Immature natural killer cell (primary cell): ENCODE measurements around the gene IKZF1. TPM values are rescaled to one million over a fixed set of nuclear protein-coding genes. Genes with fewer than 3 reads are reported as not detected.

Experiments
- DNase-seq, 3 donors: peaks; one replicate each; pipeline ENCODE4 v3.0.0; 2022; ENCODE audit warnings: mixed read lengths in 1 of 3
- H3K27ac Mint-ChIP-seq, 6 donors: one replicate each; pipeline ENCODE4 v1.8.0; 2020; ENCODE audit warnings: mixed read lengths in 6 of 6, mild to moderate bottlenecking in 5 of 6, inconsistent platforms in 4 of 6, moderate library complexity in 3 of 6
- H3K27me3 Mint-ChIP-seq, 3 donors: one replicate each; pipeline ENCODE4 v1.8.0; 2020 to 2021; ENCODE audit warnings: low read depth in 3 of 3, mild to moderate bottlenecking in 3 of 3, mixed read lengths in 3 of 3, moderate library complexity in 3 of 3, inconsistent platforms in 1 of 3
- H3K36me3 Mint-ChIP-seq, 3 donors: one replicate each; pipeline ENCODE4 v1.8.0; 2020; ENCODE audit warnings: mixed read lengths in 3 of 3, inconsistent platforms in 2 of 3, mild to moderate bottlenecking in 2 of 3
- H3K4me1 Mint-ChIP-seq, 2 donors: one replicate each; pipeline ENCODE4 v1.8.0; 2020; ENCODE audit warnings: inconsistent platforms in 2 of 2, mild to moderate bottlenecking in 2 of 2, mixed read lengths in 2 of 2, moderate library complexity in 1 of 2
- H3K4me3 Mint-ChIP-seq, 5 donors: one replicate each; pipeline ENCODE4 v1.8.0; 2020; ENCODE audit warnings: mild to moderate bottlenecking in 5 of 5, mixed read lengths in 5 of 5, inconsistent platforms in 3 of 5, moderate library complexity in 3 of 5
- H3K9me3 Mint-ChIP-seq, 6 donors: one replicate each; pipeline ENCODE4 v1.8.0; 2020; ENCODE audit warnings: mild to moderate bottlenecking in 6 of 6, mixed read lengths in 6 of 6, inconsistent platforms in 4 of 6, moderate library complexity in 3 of 6
- polyA plus RNA-seq, 3 donors: library from polyadenylated mRNA; unstranded; fragments of 300-500 nt; fragmentation: Illumina TruSeq; gene quantifications; one replicate each; pipeline ENCODE4 v1.2.3, GENCODE V29; 2021

Gene IKZF1
- polyA plus RNA-seq: 100 to 1,000 TPM in 1 of 3 donors, 10 to 100 TPM in 2; 79.5 to 307 (median 91.3) TPM

DNA sequence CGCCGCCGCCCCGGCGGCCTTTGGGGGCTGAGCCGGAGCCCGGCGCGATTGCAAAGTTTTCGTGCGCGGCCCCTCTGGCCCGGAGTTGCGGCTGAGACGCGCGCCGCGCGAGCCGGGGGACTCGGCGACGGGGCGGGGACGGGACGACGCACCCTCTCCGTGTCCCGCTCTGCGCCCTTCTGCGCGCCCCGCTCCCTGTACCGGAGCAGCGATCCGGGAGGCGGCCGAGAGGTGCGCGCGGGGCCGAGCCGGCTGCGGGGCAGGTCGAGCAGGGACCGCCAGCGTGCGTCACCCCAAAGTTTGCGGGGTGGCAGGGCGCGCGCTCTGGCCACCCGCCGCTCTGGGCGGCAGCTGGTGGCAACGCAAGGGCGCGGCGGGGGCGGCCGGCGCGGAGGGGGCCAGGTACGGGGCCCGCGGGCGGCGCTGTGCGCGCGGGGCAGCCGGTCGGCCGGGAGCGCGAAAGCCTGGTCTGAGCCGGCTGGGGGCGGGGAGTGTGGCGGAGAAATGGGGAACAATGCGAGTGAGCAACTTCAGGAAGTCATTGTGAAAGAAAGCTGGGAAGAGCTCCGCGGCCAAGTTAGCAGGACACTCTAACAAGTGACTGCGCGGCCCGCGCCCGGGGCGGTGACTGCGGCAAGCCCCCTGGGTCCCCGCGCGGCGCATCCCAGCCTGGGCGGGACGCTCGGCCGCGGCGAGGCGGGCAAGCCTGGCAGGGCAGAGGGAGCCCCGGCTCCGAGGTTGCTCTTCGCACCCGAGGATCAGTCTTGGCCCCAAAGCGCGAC lies at the start of gene IKZF1:
Gene IKZF1, plus strand, starts transcription at position 588 of the 782 bp plus-strand sequence. CDS start 14,346 bp downstream, outside the sequence.
- peak; percentile 54 to 63 (median 60) for DNase-seq
- peaks cover 8 to 20% (median 15%) of the 10 kb centered on the region in 3 donors for H3K27me3 Mint-ChIP-seq
- peaks cover 16 to 25% (median 22%) of the 10 kb centered on the region in 3 donors for H3K36me3 Mint-ChIP-seq
- H3K4me1 Mint-ChIP-seq: peaks cover 33 to 46% of the 10 kb centered on the region in 2 donors
- peak within 1 kb of the TSS; percentile 88 to 97 (median 97) for H3K27ac Mint-ChIP-seq
- no peaks in the 10 kb centered on the region for H3K9me3 Mint-ChIP-seq
- peak within 1 kb of the TSS; percentile 98 to 100 (median 99) for H3K4me3 Mint-ChIP-seq

DNA sequence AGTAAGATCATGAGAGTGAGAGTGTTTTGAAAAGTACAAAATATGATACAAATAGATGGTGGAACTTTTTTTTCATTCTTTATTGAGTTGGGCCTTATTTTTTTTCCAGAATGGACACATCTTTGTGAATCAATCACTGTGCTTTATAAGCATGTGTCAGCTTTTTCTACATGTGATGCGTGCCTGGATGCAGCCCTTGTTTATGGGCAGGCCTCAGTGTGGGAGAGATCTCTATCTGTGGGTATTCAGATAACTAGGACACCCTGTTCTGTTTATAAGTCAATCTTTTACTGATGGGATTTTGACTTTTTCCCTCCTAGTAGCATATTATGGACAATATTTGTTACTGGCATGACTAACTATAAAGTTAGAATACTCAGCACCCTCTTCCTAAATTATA lies 42.9 kb upstream of the IKZF1 start:
- peaks cover 0 to 2% (median under 1%) of the 10 kb centered on the region in 3 donors for H3K27me3 Mint-ChIP-seq
- peak overlapping the region in 4 of 5 donors; percentile 24 to 86 (median 51) for H3K4me3 Mint-ChIP-seq
- no peak for DNase-seq
- no peaks in the 10 kb centered on the region for H3K9me3 Mint-ChIP-seq
- H3K27ac Mint-ChIP-seq: peak overlapping the region; percentile 87 to 98 (median 96)
- no peaks in the 10 kb centered on the region for H3K36me3 Mint-ChIP-seq
- H3K4me1 Mint-ChIP-seq: peaks cover 71 to 74% of the 10 kb centered on the region in 2 donors

- Mint-ChIP-seq H3K4me3 (peak overlapping the region in 4 of 5 donors; percentile 55 to 92 (median 75)), H3K4me1 (peaks cover 80 to 82% of the 10 kb centered on the region in 2 donors), H3K9me3 (no peaks in the 10 kb centered on the region), H3K36me3 (no peaks in the 10 kb centered on the region), H3K27me3 (peaks cover 3 to 6% (median 4%) of the 10 kb centered on the region in 3 donors), H3K27ac (peak overlapping the region; percentile 87 to 98 (median 96))
- DNase-seq: no peak
Measured at GRCh38 chr7:50262446-50262845, 42.1 kb upstream of the IKZF1 start.

GRCh38 chr7:50262916-50263690 lies 41.4 kb upstream of the IKZF1 start:
- peaks cover 3 to 6% (median 4%) of the 10 kb centered on the region in 3 donors for H3K27me3 Mint-ChIP-seq
- peak overlapping the region; percentile 3 to 92 (median 64) for H3K4me3 Mint-ChIP-seq
- DNase-seq: no peak
- H3K9me3 Mint-ChIP-seq: no peaks in the 10 kb centered on the region
- H3K4me1 Mint-ChIP-seq: peaks cover 86 to 89% of the 10 kb centered on the region in 2 donors
- H3K36me3 Mint-ChIP-seq: no peaks in the 10 kb centered on the region
- peak overlapping the region; percentile 88 to 98 (median 96) for H3K27ac Mint-ChIP-seq

DNA sequence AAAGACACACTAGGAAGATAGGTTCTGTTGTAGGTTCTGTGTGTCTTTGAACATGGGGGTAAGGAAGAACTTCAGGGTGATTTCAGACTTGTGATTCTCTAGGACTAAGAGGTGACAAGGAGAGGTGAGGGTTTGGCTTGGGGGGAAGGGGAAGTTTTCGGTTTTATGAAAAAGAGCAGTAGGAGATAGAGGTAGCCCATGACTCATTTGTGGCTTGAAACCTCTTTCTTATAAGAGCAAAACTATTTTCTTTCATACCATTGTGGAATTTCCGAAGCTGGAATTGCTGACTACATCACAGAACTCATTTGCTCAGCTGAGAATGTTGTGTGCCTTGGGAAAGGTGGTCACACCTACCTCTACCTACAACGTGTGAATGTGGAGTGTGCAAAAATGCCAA lies 39.6 kb upstream of the IKZF1 start:
- Mint-ChIP-seq H3K27me3 (peaks cover 3 to 6% (median 4%) of the 10 kb centered on the region in 3 donors), H3K4me3 (peak overlapping the region; percentile 80 to 92 (median 86)), H3K9me3 (no peaks in the 10 kb centered on the region), H3K27ac (peak overlapping the region; percentile 88 to 98 (median 96)), H3K4me1 (peaks cover 98 to 100% of the 10 kb centered on the region in 2 donors), H3K36me3 (no peaks in the 10 kb centered on the region)
- peak; percentile 23 to 40 (median 28) for DNase-seq

- Mint-ChIP-seq H3K9me3 (no peaks in the 10 kb centered on the region), H3K4me3 (peak overlapping the region; percentile 80 to 92 (median 86)), H3K27me3 (peaks cover 3 to 6% (median 4%) of the 10 kb centered on the region in 3 donors), H3K27ac (peak overlapping the region; percentile 88 to 98 (median 96)), H3K4me1 (peaks cover 97 to 100% of the 10 kb centered on the region in 2 donors), H3K36me3 (peaks cover 0 to 4% (median 0%) of the 10 kb centered on the region in 3 donors)
- DNase-seq: peak; percentile 55 to 56 (median 56)
Measured at GRCh38 chr7:50265968-50266634, 38.4 kb upstream of the IKZF1 start.

DNA sequence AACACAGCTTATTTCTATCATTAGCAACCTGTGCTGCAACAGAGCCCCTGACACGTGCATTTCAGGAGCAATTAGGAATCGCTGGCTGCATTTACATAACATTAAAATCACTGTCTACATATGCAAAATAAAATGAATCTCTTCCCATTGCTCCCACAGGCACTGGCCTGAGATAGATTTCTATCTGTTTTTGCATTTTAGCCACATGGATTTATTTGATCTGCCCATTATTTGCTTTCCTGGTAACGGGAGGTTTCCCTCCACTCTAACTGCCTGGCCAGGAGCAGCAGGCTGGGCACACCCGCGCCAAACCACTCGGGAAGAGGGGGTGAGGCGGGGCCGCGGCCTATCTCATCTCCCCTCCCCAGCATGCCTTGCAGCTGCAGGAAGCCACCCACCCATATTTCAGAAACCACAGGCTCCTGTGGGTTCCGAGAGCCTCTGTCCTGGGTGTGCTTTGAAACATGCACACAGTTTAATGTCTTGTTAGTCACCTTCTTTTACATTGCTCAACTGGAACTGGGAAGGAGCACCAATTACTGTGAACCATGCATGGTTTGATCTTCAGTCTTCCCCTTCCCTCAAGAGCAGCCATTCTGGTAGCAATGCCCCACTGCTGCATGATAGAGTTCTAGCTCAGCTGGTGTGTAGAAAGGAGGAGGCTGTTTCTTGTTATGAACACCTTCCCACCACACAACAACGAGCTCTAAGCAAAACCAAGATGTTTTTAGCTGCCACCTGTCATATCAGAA lies 37.7 kb upstream of the IKZF1 start:
- DNase-seq: peak; percentile 73 to 79 (median 78)

DNA sequence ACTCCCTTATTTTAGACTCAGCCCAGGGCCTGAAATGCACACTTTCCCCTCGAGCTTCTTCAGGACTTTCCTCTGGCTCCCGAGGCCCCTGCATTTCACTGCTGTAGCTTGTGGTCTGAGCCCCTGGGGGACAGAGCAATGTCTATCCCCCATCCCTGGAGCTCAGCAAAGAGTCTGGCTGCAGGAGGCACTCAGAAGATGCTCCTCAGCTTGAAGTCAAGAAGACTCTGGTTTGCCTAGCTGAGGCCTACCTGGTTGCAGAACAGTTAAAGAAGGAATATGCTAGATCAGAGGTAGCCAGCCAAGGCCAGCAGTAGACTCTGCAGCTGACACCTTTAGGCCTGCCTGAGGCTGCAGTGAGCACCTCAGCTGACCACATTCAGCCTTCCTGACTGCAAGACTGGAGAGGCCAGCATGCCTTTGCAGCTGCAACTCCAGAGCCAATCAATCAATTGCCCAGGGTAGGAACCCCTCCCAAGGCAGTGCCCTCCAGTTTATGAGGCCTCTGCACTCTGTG lies 36.9 kb upstream of the IKZF1 start:
- Mint-ChIP-seq H3K4me1 (peaks cover 82 to 93% of the 10 kb centered on the region in 2 donors), H3K27me3 (peaks cover 3 to 6% (median 4%) of the 10 kb centered on the region in 3 donors), H3K4me3 (peak overlapping the region; percentile 80 to 92 (median 86)), H3K9me3 (no peaks in the 10 kb centered on the region), H3K36me3 (peaks cover 0 to 4% (median 0%) of the 10 kb centered on the region in 3 donors), H3K27ac (peak overlapping the region; percentile 88 to 98 (median 96))
- DNase-seq: peak in 1 of 3 donors; percentile 17

More for the DNA sequence above, 37.7 kb upstream of the IKZF1 start:
- H3K4me1 Mint-ChIP-seq: peaks cover 90 to 100% of the 10 kb centered on the region in 2 donors
- H3K27ac Mint-ChIP-seq: peak overlapping the region; percentile 88 to 98 (median 96)
- H3K9me3 Mint-ChIP-seq: no peaks in the 10 kb centered on the region
- peaks cover 0 to 4% (median 0%) of the 10 kb centered on the region in 3 donors for H3K36me3 Mint-ChIP-seq
- H3K27me3 Mint-ChIP-seq: peaks cover 3 to 6% (median 4%) of the 10 kb centered on the region in 3 donors
- H3K4me3 Mint-ChIP-seq: peak overlapping the region; percentile 80 to 92 (median 86)

- Mint-ChIP-seq H3K36me3 (peaks cover 0 to 4% (median 0%) of the 10 kb centered on the region in 3 donors), H3K27ac (peak overlapping the region; percentile 88 to 98 (median 96)), H3K4me3 (peak overlapping the region; percentile 80 to 92 (median 86)), H3K4me1 (peaks cover 76 to 90% of the 10 kb centered on the region in 2 donors), H3K27me3 (peaks cover 3 to 6% (median 4%) of the 10 kb centered on the region in 3 donors), H3K9me3 (no peaks in the 10 kb centered on the region)
- no peak for DNase-seq
Measured at GRCh38 chr7:50268223-50268622, 36.3 kb upstream of the IKZF1 start.

GRCh38 chr7:50268990-50269389 lies 35.5 kb upstream of the IKZF1 start:
- Mint-ChIP-seq H3K4me3 (peak overlapping the region; percentile 20 to 90 (median 80)), H3K27me3 (peaks cover 3 to 6% (median 4%) of the 10 kb centered on the region in 3 donors), H3K4me1 (peaks cover 75 to 90% of the 10 kb centered on the region in 2 donors), H3K36me3 (peaks cover 0 to 4% (median 0%) of the 10 kb centered on the region in 3 donors), H3K27ac (peak overlapping the region; percentile 88 to 98 (median 96)), H3K9me3 (no peaks in the 10 kb centered on the region)
- DNase-seq: no peak

GRCh38 chr7:50270531-50271018 lies 33.9 kb upstream of the IKZF1 start:
- peaks cover 0 to 4% (median 0%) of the 10 kb centered on the region in 3 donors for H3K36me3 Mint-ChIP-seq
- H3K27ac Mint-ChIP-seq: peak overlapping the region; percentile 88 to 98 (median 96)
- no peak for DNase-seq
- no peaks in the 10 kb centered on the region for H3K9me3 Mint-ChIP-seq
- H3K4me3 Mint-ChIP-seq: peak overlapping the region in 2 of 5 donors; percentile 3 to 54
- peaks cover 67 to 90% of the 10 kb centered on the region in 2 donors for H3K4me1 Mint-ChIP-seq
- peaks cover 3 to 7% (median 5%) of the 10 kb centered on the region in 3 donors for H3K27me3 Mint-ChIP-seq

GRCh38 chr7:50272808-50273207 lies 31.7 kb upstream of the IKZF1 start:
- no peak overlapping the region for H3K4me3 Mint-ChIP-seq

More at GRCh38 chr7:50272808-50273207, 31.7 kb upstream of the IKZF1 start:
- no peak for DNase-seq
- H3K4me1 Mint-ChIP-seq: peaks cover 45 to 68% of the 10 kb centered on the region in 2 donors
- peaks cover 0 to 4% (median 0%) of the 10 kb centered on the region in 3 donors for H3K27me3 Mint-ChIP-seq
- peak overlapping the region in 1 of 6 donors; percentile 8 for H3K27ac Mint-ChIP-seq
- no peaks in the 10 kb centered on the region for H3K9me3 Mint-ChIP-seq
- H3K36me3 Mint-ChIP-seq: peaks cover 0 to 4% (median 0%) of the 10 kb centered on the region in 3 donors
